GM18873 (cell line): ENCODE results near the gene SLC66A2.

Experiments used
- ATAC-seq: cut with Tn5 transposase; IDR thresholded peaks from one replicate; pipeline ENCODE4 v1.9.1; 2021; ENCODE audit warnings: mild to moderate bottlenecking, moderate library complexity, moderate number of reproducible peaks; ENCODE audit not compliant: unreplicated experiment, low FRiP score

SLC66A2 gene

GRCh38 chr18:79939096-79939495, 12.4 kb downstream of the SLC66A2 start:
- no peak for ATAC-seq

GRCh38 chr18:79938196-79938595, 13.3 kb downstream of the SLC66A2 start:
- no peak for ATAC-seq

- no peak for ATAC-seq
Observed at GRCh38 chr18:79937103-79937860, 14.2 kb downstream of the SLC66A2 start.

- ATAC-seq = no peak
Observed at GRCh38 chr18:79936641-79937040, 14.8 kb downstream of the SLC66A2 start.

- ATAC-seq = no peak
Observed at GRCh38 chr18:79935925-79936324, 15.5 kb downstream of the SLC66A2 start.

GRCh38 chr18:79935499-79935898, 16.0 kb downstream of the SLC66A2 start:
- ATAC-seq = no peak

GRCh38 chr18:79935098-79935480, 16.4 kb downstream of the SLC66A2 start:
- ATAC-seq = no peak

- no peak for ATAC-seq
Observed at GRCh38 chr18:79934311-79935097, 16.9 kb downstream of the SLC66A2 start.

- no peak for ATAC-seq
Observed at GRCh38 chr18:79933765-79934164, 17.7 kb downstream of the SLC66A2 start.

- no peak for ATAC-seq
Observed at GRCh38 chr18:79932907-79933306, 18.5 kb downstream of the SLC66A2 start.

GRCh38 chr18:79931475-79931874, 20.0 kb downstream of the SLC66A2 start:
- no peak for ATAC-seq

GRCh38 chr18:79930020-79930642, 21.3 kb downstream of the SLC66A2 start:
- ATAC-seq = no peak

GRCh38 chr18:79928563-79928960, 22.9 kb downstream of the SLC66A2 start:
- no peak for ATAC-seq

- ATAC-seq = no peak
Observed at GRCh38 chr18:79927607-79928562, 23.6 kb downstream of the SLC66A2 start.

GRCh38 chr18:79926715-79927606, 24.5 kb downstream of the SLC66A2 start:
- no peak for ATAC-seq

GRCh38 chr18:79926306-79926705, 25.1 kb downstream of the SLC66A2 start:
- no peak for ATAC-seq

- no peak for ATAC-seq
Observed at GRCh38 chr18:79924814-79925731, 26.4 kb downstream of the SLC66A2 start.

- no peak for ATAC-seq
Observed at GRCh38 chr18:79923896-79924585, 27.4 kb downstream of the SLC66A2 start.
